ENCODE results near the gene IFNE.

Gene IFNE, protein sequence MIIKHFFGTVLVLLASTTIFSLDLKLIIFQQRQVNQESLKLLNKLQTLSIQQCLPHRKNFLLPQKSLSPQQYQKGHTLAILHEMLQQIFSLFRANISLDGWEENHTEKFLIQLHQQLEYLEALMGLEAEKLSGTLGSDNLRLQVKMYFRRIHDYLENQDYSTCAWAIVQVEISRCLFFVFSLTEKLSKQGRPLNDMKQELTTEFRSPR

DNA sequence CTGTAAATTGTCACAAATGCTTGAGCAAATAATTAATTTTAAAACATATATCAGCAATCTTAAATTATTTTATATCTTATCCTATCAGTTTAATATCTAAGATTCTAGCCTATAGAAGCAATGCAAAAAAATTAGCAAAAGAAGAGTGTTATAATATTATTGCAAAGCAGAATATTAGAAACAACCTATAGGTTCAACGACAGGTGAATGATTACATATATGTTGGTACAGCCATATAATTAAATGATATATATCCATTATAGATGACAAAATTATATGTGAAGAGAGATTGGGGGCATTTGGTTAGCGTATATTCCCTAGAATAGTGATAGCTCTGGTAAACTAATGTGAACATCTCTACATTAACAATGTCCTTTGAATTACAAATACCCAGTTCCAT is at the start of gene IFNE:
TSS of gene IFNE (minus strand) at position 101 of the 400 bp plus-strand sequence. CDS start 619 bp downstream, outside the sequence.
- no peak for DNase-seq

DNA sequence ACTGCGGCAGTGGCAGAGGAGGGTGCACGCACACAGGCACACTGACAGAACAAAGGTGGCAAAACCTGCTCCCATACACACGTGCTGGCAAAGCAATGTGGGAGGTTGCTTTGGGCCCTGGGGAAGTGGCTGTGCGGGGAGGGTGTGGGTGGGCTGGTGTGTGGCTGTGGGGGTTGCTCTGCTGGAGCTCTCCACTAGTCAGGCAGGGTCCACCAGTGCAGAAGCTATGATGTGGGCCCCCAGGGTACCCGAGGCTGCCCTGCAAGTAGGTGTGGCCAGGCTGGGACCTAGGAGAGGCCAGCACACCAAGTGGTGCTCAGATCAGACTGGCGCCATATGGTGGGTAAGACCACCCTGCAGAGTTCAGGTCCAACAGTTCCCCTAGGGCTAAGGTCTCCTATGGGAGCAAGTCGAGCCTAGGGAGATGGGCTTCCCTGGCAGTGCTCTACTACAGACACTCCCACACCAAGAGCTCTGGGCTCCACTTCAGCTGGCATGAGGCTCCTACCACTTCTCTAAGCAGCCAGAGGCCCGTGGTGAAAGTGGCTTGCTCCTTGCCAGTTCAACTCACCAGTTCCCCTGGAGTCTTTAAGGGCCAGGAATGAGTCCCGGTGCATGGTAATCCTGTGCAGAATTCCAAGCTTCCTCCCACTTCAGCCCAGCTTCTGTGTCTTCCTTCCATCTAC is 46.2 kb upstream of the IFNE start:
- no peak for DNase-seq

DNA sequence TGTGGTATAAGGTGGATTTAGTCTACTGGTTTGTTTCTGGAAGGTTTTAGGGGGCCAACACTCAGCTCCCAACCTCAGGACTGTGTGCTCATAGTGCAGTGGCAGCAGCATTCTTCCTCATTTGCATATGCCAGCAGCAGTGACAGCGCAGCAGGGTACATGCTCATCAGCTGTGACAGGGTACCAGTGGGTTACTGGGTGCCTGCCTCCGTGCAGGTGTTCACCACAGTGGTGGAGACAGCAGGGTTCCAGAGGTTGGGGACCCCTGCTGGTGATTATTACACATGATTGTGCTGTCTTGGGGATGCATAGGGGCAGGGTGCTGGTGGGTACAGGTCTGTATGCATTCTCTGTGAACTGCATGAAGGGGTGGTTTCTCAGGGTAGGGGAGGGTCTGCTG is 45.5 kb upstream of the IFNE start:
- no peak for DNase-seq

DNA sequence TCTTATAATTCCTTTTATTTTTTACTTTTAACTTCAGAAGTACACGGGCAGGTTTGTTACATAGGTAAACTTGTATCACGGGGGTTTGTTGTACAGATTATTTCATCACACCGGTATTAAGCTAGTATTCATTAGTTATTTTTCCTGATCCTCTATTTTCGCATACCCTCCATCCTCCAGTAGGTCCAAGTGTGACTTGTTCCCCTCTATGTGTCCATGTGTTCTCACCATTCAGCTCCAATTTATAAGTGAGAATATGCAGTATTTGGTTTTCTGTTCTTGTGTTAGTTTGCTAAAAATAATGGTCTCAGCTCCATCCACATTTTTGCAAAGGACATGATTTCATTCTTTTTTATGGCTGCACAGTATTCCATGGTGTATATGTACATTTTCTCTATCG is 43.1 kb upstream of the IFNE start:
- DNase-seq = no peak

DNA sequence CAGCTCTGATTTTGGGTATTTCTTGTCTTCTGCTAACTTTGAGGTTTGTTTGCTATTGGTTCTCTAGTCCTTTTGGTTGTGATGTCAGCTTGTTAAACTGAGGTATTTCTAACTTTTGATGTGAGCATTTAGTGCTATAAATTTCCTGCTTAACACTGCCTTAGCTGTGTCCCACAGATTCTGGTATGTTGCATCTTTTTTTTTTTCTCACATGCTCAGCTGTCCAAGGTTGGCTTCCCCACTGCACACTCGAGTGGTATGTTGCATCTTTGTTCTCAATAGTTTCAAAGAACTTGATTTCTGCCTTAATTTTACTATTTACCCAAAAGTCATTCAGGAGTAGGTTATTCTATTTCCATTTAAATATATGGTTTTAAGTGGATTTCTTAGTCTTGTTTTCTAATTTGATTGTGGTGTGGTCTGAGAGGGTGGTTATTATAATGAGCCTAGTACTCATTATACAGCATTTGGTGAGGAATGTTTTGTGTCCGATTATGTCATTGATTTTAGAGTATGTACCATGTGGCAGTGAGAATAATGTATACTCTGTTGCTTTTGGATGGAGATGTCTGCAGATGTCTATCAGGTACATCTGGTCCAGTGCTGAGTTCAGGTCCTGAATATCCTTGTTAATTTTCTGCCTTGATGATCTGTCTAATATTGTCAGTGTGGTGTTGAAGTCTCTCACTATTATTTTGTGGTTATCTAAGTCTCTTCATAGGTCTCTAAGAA is 42.2 kb upstream of the IFNE start:
- DNase-seq = no peak

DNA sequence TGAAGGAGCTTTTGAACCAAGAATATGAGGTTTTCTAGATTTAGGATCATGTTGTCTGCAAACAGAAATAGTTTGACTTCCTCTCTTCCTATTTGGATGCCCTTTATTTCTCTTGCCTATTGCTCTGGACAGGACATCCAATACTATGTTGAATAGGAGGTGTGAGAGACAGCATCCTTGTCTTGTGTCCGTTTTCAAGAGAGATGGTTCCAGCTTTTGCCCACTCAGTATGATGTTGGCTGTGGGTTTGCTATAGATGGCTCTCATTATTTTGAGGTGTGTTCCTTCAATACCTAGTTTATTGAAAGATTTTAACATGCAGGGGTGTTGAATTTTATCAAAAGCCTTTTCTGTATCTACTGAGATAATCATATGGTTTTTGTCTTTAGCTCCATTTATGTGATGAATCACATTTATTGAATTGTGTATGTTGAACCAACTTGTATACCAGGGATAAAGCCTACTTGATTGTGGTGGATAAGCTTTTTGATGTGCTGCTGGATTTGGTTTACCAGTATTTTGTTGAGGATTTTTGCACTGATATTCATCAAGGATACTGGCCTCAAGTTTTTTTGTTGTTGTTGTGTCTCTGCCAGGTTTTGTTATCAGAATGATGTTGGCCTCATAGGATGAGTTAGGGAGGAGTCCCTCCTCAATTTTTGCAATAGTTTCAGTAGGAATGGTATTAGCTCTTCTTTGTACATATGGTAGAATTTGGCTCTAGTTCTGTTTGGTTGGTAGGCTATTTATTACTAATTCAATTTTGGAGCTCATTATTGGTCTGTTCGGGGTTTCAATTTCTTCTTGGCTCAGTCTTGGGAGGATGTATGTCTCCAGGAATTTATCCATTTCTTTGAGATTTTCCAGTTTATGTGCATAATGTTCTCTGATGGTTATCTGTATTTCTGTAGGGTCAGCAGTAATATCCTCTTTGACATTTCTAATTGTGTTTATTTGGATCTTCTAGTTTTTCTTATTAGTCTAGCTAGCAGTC is 41.2 kb upstream of the IFNE start:
- DNase-seq = no peak

DNA sequence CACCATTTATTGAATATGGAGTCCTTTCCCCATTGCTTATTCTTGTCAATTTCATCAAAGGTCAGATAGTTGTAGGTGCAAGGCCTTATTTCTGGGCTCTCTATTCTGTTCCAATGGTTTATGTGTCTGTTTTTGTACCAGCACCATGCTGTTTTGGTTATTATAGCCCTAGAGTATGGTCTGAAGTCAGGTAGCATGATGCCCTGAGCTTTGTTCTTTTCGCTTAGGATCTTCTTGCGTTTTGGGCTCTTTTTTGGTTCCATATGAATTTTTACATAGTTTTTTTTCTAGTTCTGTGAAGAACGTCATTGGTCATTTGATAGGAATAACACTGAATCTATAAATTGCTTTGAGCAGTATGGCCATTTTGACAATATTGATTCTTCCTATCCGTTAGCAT is 40.2 kb upstream of the IFNE start:
- DNase-seq = no peak

DNA sequence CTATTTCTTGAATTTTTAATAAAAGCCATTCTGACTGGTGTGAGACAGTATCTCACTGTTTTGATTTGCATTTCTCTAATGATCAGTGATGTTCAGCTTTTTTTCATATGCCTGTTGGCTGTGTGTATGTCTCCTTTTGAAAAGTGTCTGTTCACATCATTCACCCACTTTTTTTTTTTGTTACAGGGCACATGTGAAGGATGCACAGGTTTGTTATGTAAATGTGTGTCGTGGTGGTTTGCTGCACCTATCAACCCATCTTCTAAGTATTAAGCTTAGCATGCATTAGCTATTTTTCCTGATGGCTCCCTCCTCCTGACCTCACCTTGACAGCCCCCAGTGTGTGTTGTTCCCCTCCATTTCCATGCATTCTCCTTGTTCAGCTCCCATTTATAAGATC is 39.3 kb upstream of the IFNE start:
- no peak for DNase-seq

DNA sequence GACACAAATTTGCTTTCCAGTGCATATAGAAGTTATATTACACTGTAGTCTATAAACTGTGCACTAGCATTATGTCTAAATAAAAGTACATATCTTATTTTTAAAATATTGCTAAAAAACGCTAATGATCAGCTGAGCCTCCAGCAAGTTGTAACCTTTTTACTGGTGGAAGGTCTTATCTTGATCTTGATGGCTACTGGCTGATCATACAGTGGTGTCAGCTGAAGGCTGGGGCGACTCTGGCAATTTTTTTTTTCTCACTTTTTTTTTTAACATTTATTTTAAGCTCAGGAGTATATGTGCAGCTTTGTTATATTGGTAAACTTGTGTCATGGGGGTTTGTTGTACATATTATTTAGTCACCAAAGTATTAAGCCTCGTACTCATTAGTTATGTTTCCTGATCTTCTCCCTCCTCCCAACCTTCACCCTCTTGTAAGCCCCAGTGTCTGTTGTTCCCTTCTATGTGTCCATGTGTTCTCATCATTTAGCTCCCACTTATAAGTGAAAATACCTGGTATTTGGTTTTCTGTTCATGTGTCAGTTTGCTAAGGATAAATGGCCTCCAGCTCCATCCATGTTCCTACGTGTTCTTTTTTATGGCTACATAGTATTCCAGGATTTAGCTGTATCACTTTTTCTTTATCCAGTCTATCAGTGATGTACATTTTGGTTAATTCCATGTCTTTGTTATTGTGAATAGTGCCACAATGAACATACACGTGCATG is 38.6 kb upstream of the IFNE start:
- DNase-seq = no peak

DNA sequence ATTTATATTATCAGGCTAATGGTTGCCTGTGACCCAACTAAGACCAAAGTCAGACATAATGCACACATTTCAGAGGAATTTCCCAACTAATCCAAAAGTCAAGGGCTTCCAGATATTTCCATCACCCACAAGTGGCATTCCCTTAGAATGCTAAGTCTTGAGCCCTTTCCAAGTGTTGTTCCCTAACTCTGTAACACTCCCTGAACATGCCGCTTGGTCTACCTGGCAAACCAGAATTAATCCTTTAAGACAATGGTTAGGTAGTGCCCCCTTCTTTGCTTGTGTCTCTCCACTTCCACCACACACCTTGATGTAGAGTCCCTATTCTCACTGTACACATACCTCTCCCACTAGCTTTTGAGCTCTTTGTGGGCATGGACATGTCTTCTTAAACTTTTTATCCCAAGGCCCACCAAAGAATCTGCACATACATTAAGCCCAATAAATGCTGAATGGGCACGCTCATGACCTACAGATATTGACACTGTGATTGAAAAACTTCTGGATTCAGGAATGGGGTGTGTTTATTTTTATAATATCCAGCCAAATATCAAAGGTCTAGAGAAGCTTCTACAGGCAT is 37.8 kb upstream of the IFNE start:
- no peak for DNase-seq

DNA sequence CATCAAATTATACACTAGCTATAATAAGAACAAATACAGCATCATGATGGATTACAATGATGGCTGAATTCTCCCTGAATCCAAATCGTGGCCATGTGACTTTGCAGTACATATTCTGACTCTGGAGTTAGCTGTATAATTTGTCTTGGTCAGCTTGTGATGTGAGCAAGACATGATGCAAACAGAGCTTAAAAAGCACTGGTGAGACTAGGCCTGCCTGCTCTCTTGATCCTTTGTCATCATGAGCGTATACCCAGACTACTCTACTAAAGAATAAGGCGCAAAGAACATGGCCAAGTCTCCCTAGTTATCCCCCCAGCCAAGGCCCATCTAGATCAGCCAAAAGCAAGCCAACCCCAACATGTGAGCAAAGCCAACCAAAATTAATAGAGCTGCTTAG is 34.7 kb upstream of the IFNE start:
- no peak for DNase-seq

DNA sequence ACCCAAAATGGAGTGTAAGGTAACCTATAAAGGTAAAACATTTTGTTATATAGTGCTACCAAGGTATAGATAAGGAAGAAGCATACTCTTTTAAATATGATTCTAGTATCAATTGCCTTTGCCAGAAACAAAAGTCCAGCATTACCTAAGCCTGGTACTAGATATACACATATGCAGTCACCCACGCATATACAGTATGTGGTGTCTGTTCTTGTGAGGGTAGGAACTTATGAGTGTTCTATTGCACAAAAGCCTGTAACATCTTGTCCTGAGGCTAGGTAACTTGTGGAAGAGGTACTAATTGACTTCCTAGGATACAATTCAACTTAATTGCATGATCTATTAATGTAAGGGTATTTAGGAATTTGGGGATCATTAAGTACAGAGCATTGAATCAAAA is 31.3 kb upstream of the IFNE start:
- DNase-seq = no peak

DNA sequence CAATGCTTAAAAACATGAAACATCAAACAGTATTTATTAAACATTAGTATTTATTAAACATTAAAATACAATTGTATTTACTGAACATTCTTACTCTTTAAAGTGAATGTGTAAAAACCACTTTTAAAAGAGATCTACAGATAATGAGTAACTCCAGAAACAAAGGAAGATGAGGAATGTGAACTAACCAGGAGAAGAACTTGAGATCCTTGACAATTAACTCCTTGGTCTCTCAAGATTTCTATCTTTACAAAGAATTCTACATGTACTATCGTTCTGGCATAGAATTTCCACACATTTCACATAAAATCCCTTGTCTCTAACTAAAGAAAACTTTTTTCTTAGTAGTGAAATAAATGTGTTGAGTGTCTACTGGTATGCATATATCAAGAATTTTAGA is 28.7 kb upstream of the IFNE start:
- no peak for DNase-seq

DNA sequence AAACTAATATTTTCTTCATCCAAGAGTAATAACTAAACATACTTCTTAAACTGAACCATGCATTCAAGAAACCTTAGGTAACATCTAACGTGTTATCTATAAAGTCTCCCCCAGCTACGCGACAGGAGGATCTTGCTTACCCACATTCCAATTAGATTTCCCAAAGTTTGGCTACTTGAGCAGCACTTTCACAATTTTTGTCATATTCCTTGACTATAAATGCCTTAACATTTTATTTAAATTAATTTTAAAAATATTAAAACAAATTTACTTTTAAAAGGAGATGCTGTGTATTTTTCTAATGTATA is 25.3 kb upstream of the IFNE start:
- DNase-seq = no peak

DNA sequence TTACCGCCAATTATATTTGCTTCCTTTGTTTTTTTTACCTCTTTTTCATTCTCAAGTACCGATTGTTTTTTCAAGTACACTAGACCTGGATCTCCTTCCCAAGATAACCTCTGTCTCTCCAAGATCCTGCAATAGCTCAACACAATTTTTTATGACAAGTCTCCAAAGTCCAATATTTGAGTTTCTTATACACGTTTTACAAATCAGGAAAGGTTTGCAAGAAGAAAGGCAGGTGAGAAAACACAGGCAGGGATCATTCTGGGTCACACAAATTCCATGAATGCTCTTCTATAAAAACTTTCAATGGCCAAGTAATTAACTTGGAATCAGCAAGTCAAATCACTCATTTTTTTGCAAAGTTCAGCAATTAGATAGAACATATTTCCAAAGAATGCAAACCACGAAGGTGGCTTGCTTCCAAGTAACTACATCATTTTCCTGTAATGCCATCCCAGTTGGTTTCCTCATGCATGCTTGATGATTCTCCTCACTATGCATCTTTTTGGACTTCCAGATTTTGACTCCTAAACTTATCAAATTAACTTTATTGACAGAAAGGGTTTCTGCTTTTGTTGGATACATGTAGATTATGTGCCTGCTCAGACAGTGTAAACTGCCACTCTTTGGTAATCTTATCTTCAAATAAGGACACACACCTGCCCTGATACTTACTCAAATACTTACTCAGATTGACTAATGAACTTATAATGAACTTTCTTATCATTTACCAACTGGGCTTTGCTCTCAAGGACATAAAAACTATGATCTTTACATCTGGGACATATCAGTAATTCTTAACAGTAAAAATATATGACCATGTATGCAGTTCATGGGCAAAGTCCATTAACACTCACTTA is 24.7 kb upstream of the IFNE start:
- DNase-seq = no peak

DNA sequence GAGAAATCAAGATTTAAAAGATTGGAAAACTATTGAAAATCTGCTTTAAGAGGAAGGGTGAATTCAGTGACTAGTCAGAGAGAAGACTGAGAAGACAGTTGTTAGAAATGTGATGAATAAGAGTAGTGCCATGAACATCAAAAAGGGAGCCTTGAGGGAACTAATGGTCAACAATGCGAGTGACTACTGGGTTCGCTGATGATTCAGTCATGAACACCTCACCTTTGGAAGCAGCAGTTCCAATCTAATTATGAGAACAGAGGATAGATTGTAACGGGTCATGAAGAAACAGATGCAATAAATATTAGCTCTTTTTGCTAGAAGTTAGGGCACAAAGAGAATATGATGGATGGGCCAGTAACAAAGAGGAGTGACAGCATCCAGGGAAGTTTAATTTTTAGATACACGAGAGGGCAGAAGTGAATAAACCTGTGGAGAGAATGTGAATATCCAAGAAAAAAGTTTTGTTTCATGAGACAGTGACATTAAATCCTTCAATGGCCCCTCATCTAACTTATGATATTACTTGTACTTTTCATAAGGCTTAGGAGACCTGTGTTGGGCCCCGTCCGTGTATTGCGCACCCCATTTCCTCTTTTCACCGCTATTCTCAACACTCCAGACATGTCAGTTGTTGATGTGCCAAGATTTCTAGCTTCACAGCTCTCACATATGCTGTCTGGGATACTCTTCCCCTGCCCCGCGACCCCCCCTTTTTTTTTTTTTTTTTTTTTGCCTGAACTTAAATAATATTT is 23.5 kb upstream of the IFNE start:
- DNase-seq = no peak

DNA sequence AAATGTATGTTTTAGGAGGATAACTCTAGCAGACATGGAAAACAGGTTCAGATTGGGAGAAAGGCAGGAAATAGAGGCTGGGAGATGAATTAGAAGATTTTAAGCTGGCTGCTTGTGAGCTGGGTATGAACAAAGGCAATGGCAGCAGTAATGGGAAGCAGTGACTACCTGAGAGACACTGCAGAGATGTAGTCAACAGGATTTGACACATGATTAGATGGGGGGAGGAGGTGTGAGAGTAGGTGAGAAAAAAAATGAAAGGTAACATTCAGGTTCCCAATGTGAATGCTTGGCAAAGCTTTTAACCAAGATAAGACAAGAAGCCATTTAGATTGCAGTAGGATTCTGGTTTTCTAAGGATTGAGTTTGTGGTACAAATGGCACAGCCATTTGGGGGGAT is 22.8 kb upstream of the IFNE start:
- DNase-seq = no peak

DNA sequence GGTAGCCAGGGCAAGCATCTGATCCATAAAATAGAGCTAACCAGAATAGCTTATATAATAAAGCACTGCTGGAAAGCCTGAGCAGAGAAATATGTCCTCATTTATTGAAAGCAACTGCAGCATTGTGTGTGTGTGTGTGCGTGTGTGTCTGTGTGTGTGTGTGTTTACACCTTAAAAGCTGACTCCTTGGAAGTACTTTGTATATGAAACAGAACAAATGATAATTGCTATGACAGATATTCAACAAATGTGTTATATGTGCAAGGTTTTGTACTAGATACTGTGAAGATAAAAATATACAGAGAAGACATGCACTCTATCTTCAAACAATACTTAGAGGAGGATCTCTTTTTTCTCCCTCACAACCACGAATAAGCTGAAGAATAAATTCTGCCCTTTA is 22.0 kb upstream of the IFNE start:
- no peak for DNase-seq

DNA sequence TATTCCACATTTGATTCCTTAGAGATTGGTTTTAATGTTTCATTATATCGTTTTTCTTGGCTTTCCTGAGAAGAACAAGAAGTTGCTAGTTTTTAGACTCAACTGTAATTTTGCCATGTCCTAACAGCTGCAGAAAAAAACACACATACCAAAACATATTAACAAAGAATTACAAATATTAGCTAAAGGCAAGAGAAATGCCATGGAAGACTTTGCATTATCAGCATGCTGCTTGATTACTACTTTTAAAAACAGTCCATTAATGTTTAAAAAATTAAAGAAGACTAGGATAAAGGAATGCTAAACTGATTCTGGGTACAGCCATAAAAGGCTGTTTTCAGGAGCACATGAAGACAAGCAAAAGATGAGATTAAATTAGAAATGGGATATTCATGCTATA is 20.5 kb upstream of the IFNE start:
- no peak for DNase-seq

DNA sequence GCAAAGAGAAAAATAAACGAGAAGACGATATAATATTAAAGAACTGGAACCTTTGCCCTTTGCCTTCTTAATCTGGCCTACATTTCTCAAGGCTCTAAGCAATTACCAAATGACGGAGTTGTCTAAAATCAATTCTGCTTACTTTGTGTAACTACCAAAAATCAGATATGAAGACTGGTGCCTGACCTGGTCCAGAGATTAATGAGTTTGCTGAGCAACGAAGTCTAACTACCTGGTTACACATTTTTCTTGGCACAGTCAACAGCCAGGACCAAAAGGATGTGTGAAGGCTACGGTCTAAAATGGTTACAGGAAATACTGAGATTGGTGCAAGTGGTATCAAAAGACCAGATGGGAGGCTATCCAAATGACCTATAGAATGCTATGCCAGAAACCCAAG is 17.8 kb upstream of the IFNE start:
- no peak for DNase-seq

DNA sequence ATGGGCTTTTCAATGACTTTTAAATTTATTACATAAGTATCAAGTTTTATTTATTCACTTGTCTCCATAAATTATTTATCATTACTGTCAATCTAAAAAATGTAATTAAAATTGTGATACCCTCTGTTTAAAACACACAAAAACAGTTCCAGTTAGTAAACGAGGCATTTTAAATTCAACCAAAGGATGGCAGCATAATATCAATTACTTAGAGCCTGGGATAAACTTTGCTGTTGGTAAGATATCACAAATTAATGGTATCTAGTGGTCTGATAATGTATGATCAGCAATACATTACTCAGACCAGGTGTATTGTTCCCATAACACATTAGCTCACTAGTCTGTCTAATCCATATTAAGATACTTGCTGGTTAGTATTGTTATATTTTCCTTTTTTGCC is 9.6 kb upstream of the IFNE start:
- no peak for DNase-seq

All from NCI-H1092 treated with DMSO at 0.1 percent for 48 hours (cell line).